IMR-90 (cell line): ENCODE data around the gene UST. TPM values are rescaled to one million over a fixed set of nuclear protein-coding genes. Genes with fewer than 3 reads are reported as not detected.
A peak's percentile ranks its signal among the peaks of the same experiment; 100 is the strongest.

Experiments
- ATAC-seq: fragments of 200-7000 bp; cut with Tn5 transposase; 2 replicates; pipeline ENCODE4 v1.9.1; 2020; ENCODE audit warnings: low read depth, mild to moderate bottlenecking, moderate library complexity
- BruUV-seq: library from RNA; stranded (reverse); fragments of 400-500 nt; replicated peaks from 2 replicates; lab custom pipeline; 2021; lab: Mats Ljungman, UMichigan
- CTCF ChIA-PET: fragments of 300-600 bp; formaldehyde crosslinking; extraction: SDS; loops from one replicate; lab custom pipeline; 2021; ENCODE audit warnings: antibody characterized with exemption; lab: Yijun Ruan, JAX
- POLR2A ChIA-PET: fragments of 300-600 bp; sonication (Branson Sonifier 250); formaldehyde crosslinking; loops from one replicate; lab custom pipeline; 2022; ENCODE audit warnings: antibody characterized with exemption; ENCODE audit not compliant: unreplicated experiment; lab: Charles Lee
- DNase-seq: peaks from one replicate; pipeline ENCODE4 v3.0.0; 2013
- H2AFZ ChIP-seq: replicated peaks from 2 replicates; pipeline ENCODE3; 2013; ENCODE audit warnings: low read length, mild to moderate bottlenecking; ENCODE audit not compliant: poor library complexity
- H2AK5ac ChIP-seq: 2 replicates; pipeline ENCODE4 v1.6.1; 2013; ENCODE audit warnings: low read depth, low read length, inconsistent platforms
- H2AK9ac ChIP-seq: replicated peaks from 2 replicates; pipeline ENCODE3; 2013; ENCODE audit warnings: mild to moderate bottlenecking, low read depth, low read length, moderate library complexity; ENCODE audit not compliant: poor library complexity
- H2BK120ac ChIP-seq: 2 replicates; pipeline ENCODE4 v1.6.1; 2013; ENCODE audit warnings: low read depth, low read length, inconsistent platforms
- H2BK15ac ChIP-seq: 3 replicates; pipeline ENCODE4 v1.6.1; 2013; ENCODE audit warnings: low read depth, low read length, inconsistent platforms
- H2BK20ac ChIP-seq: 2 replicates; pipeline ENCODE4 v1.6.1; 2013; ENCODE audit warnings: low read depth, mild to moderate bottlenecking, inconsistent platforms, low read length, moderate library complexity
- H2BK5ac ChIP-seq: 2 replicates; pipeline ENCODE4 v1.6.1; 2013; ENCODE audit warnings: mild to moderate bottlenecking, low read depth, low read length, inconsistent platforms; ENCODE audit not compliant: poor library complexity, severe bottlenecking
- H3K14ac ChIP-seq: replicated peaks from 2 replicates; pipeline ENCODE4 v1.6.1; 2013; ENCODE audit warnings: low read depth, low read length, inconsistent platforms
- H3K18ac ChIP-seq: 2 replicates; pipeline ENCODE4 v1.6.1; 2013; ENCODE audit warnings: low read depth, low read length, control low read depth
- H3K23ac ChIP-seq: 2 replicates; pipeline ENCODE4 v1.6.1; 2013; ENCODE audit warnings: low read depth, low read length, inconsistent platforms
- H3K27ac ChIP-seq: 2 replicates; pipeline ENCODE4 v1.5.1; 2013; ENCODE audit warnings: mild to moderate bottlenecking, control low read depth, low read length; ENCODE audit not compliant: insufficient read depth
- H3K27me3 ChIP-seq: 2 replicates; pipeline ENCODE4 v1.6.1; 2013; ENCODE audit warnings: low read length; ENCODE audit not compliant: control insufficient read depth, insufficient read depth
- H3K36me3 ChIP-seq: 2 replicates; pipeline ENCODE4 v1.6.1; 2013; ENCODE audit warnings: low read length, mixed read lengths; ENCODE audit not compliant: control insufficient read depth, insufficient read depth
- H3K4ac ChIP-seq: 2 replicates; pipeline ENCODE4 v1.6.1; 2013; ENCODE audit warnings: low read depth, low read length, inconsistent platforms
- H3K4me1 ChIP-seq: 2 replicates; pipeline ENCODE4 v1.6.1; 2013; ENCODE audit warnings: low read length, mixed read lengths; ENCODE audit not compliant: control insufficient read depth, insufficient read depth
- H3K4me2 ChIP-seq: 2 replicates; pipeline ENCODE4 v1.6.1; 2013; ENCODE audit warnings: low read depth, mild to moderate bottlenecking, control low read depth, low read length, moderate library complexity
- H3K4me3 ChIP-seq: 2 replicates; pipeline ENCODE4 v1.5.1; 2013; ENCODE audit warnings: low read depth, mild to moderate bottlenecking, control low read depth, low read length, moderate library complexity; ENCODE audit not compliant: insufficient read depth
- H3K56ac ChIP-seq: 2 replicates; pipeline ENCODE4 v1.6.1; 2013; ENCODE audit warnings: low read length, inconsistent platforms; ENCODE audit not compliant: insufficient read depth; ENCODE audit errors: extremely low read depth
- H3K79me1 ChIP-seq, 2 experiments: 2 replicates each; pipeline ENCODE4 v1.6.1; 2013; ENCODE audit warnings: low read length in 2 of 2, inconsistent platforms in 1 of 2, low read depth in 1 of 2
- H3K9ac ChIP-seq: 2 replicates; pipeline ENCODE4 v1.6.1; 2013; ENCODE audit warnings: low read depth, low read length, control low read depth
- H3K9me1 ChIP-seq: 2 replicates; pipeline ENCODE4 v1.6.1; 2013; ENCODE audit warnings: low read length, inconsistent platforms; ENCODE audit not compliant: insufficient read depth
- H3K9me3 ChIP-seq: 2 replicates; pipeline ENCODE4 v1.6.1; 2013; ENCODE audit warnings: low read length; ENCODE audit not compliant: control insufficient read depth, insufficient read depth
- H4K20me1 ChIP-seq: 2 replicates; pipeline ENCODE4 v1.6.1; 2013; ENCODE audit warnings: low read length, inconsistent platforms; ENCODE audit not compliant: insufficient read depth
- H4K5ac ChIP-seq: 2 replicates; pipeline ENCODE4 v1.6.1; 2013; ENCODE audit warnings: mild to moderate bottlenecking, low read depth, low read length, control low read depth
- H4K8ac ChIP-seq, 2 experiments: 2 replicates each; pipeline ENCODE4 v1.6.1; 2013; ENCODE audit warnings: low read depth in 2 of 2, low read length in 2 of 2, control low read depth in 1 of 2, inconsistent platforms in 1 of 2
- H4K91ac ChIP-seq: 2 replicates; pipeline ENCODE4 v1.6.1; 2013; ENCODE audit warnings: low read depth, low read length, inconsistent platforms; ENCODE audit not compliant: insufficient read depth
- BHLHE40 ChIP-seq: fragments of 150-350 bp; IDR thresholded peaks from 2 replicates; pipeline ENCODE4 v1.6.1; 2016; ENCODE audit warnings: mild to moderate bottlenecking, low read depth, low read length
- CEBPB ChIP-seq: IDR thresholded peaks from 2 replicates; pipeline ENCODE4 v1.6.1; 2012; ENCODE audit warnings: low read depth, low read length, improper control_type of control experiment
- CTCF ChIP-seq: conservative IDR thresholded peaks from 2 replicates; pipeline ENCODE4 v1.5.1; 2012; ENCODE audit warnings: mild to moderate bottlenecking, low read depth, low read length, improper control_type of control experiment
- FOS ChIP-seq: fragments of 150-350 bp; IDR thresholded peaks from 2 replicates; pipeline ENCODE4 v1.6.1; 2016; ENCODE audit warnings: low read depth, low read length
- MXI1 ChIP-seq: IDR thresholded peaks from 2 replicates; pipeline ENCODE4 v1.6.1; 2012; ENCODE audit warnings: low read depth, mild to moderate bottlenecking, low read length, moderate library complexity, borderline replicate concordance
- NFE2L2 ChIP-seq: fragments of 150-350 bp; IDR thresholded peaks from 2 replicates; pipeline ENCODE4 v1.6.1; 2016; ENCODE audit warnings: low read depth, mild to moderate bottlenecking, low read length
- POLR2A ChIP-seq: IDR thresholded peaks from 2 replicates; pipeline ENCODE4 v1.6.1; 2012; ENCODE audit warnings: mild to moderate bottlenecking, low read depth, low read length
- RFX5 ChIP-seq: IDR thresholded peaks from 2 replicates; pipeline ENCODE4 v1.8.0; 2012; ENCODE audit warnings: low read depth, mild to moderate bottlenecking, low read length, moderate library complexity
- SMC3 ChIP-seq: fragments of 150-350 bp; IDR thresholded peaks from 2 replicates; pipeline ENCODE4 v1.6.1; 2016; ENCODE audit warnings: low read depth, mild to moderate bottlenecking, antibody characterized with exemption, low read length, moderate library complexity
- WGBS, 2 experiments: methylation state at CpG; one replicate each; pipeline versions ENCODE4 v1.1.5 to v1.1.7; 2013; ENCODE audit warnings: missing lambda C conversion rate in 2 of 2; ENCODE audit not compliant: insufficient read length in 1 of 2; ENCODE audit errors: extremely low coverage in 2 of 2; 5-methylcytosine and 5-hydroxymethylcytosine counted together
- dilution Hi-C: fragments of 300-500 bp; cut with HindIII; formaldehyde crosslinking; loops from one replicate; pipeline ENCODE4 v1.14.3; 2018; ENCODE audit warnings: low sequenced_read_pairs; ENCODE audit not compliant: unreplicated experiment
- in situ Hi-C: fragments of 300-500 bp; cut with MboI; formaldehyde crosslinking; loops from 3 replicates; pipeline ENCODE4 v1.14.3; 2019; ENCODE audit warnings: low sequenced_read_pairs, inconsistent platforms, mixed read lengths
- intact Hi-C: fragments of 100-400 bp; cut with micrococcal nuclease; formaldehyde crosslinking; loops from 2 replicates; pipeline ENCODE4 v1.10.0; 2022
- polyA plus RNA-seq, 3 experiments: library from polyadenylated mRNA; depleted of rRNA; stranded (reverse); fragments of >200 nt; gene quantifications; 2 replicates each; pipeline ENCODE4 v1.2.3, GENCODE V29; 2012; ENCODE audit warnings: low replicate concordance in 1 of 3
- total RNA-seq: library from RNA; depleted of rRNA; stranded (reverse); fragments of >200 nt; gene quantifications from 2 replicates; pipeline ENCODE4 v1.2.3, GENCODE V29; 2012
- TF ChIP-seq, protein P1 (sequence below): fragments of 150-350 bp; IDR thresholded peaks from 2 replicates; pipeline ENCODE4 v1.6.1; 2016; ENCODE audit warnings: low read depth, mild to moderate bottlenecking, low read length, moderate library complexity, borderline replicate concordance

UST gene
- total and polyA plus RNA-seq, 2 of the 4 experiments (the other 2 are of a cell fraction): 7.7 to 13.8 TPM

- TF ChIP-seq MXI1 (no peak), RFX5 (no peak), BHLHE40 (no peak)
Observed at GRCh38 chr6:149032599-149033405, 286.0 kb downstream of the UST start (continued).

DNA sequence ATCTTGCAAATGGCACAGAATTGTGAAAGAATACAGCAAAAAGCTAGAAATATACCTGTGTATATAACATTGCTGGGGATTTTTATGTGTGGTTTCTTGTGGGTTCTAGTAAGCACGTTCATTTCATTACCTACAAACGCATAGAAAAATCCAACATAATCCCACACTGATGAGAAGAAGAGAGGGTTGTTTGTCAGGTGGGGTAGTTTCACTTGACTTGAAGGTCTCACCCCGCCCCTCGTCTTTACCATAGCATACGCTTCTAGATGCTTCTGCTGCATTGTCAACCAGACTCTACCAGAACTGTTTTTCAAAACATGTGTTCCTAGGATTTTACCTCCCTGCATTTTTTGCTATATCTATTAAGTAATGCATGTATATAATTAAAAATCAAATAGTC, 286.6 kb downstream of the UST start:
- peak overlapping the region; percentile 83 for H3K4ac ChIP-seq
- H2AK5ac ChIP-seq: peak overlapping the region; percentile 54
- H3K18ac ChIP-seq: peak overlapping the region; percentile 62
- no CpG with 5 or more reads among the region's 5 CpGs for WGBS, 2 experiments
- peaks cover 32% of the 10 kb centered on the region for H3K4me1 ChIP-seq
- H3K4me2 ChIP-seq: no peak overlapping the region
- intact Hi-C loops: loop anchor here (2.0 to 10.0 kb wide), 2 partner anchors 181 to 283 kb away; partner anchors contain the start of gene TAB2
- peaks cover 15% of the 10 kb centered on the region for H3K9me1 ChIP-seq
- ChIA-PET CTCF (interaction anchor here (1.4 to 1.6 kb wide), 3 partner anchors 13 to 399 kb away, joined by 3 to 5 read pairs (median 4); no protein-coding TSS in a partner anchor), POLR2A (no interaction called here)
- no peaks in the 10 kb centered on the region for H4K20me1 ChIP-seq
- peaks cover 0 to 6% of the 10 kb centered on the region in 2 experiments; a peak in 1 of 4 replicates for H3K79me1 ChIP-seq
- peak overlapping the region; percentile 70 for H2BK5ac ChIP-seq
- H3K9ac ChIP-seq: no peak overlapping the region
- 0 out of 2 replicates have a peak overlapping the region, but pooled peaks have one; percentile 39 for H3K56ac ChIP-seq
- H3K4me3 ChIP-seq: no peak overlapping the region
- peak overlapping the region; percentile 78; the same call in 1 of the 2 replicates for H3K23ac ChIP-seq
- dilution Hi-C loops: no loop called here
- peak overlapping the region; percentile 87; the same call in 1 of the 2 replicates for H2BK120ac ChIP-seq
- no peaks in the 10 kb centered on the region for H3K9me3 ChIP-seq
- peak overlapping the region; percentile 38; the same call in 1 of the 2 replicates for H4K91ac ChIP-seq
- in situ Hi-C loops: loop anchor here (5.0 kb wide), 2 partner anchors 394 to 484 kb away; no protein-coding TSS in a partner anchor
- no TSS peak for BruUV-seq
- no peak overlapping the region for H2AFZ ChIP-seq
- H3K27ac ChIP-seq: peak overlapping the region; percentile 34; the same call in 1 of the 2 replicates
- H2AK9ac ChIP-seq: no peak overlapping the region
- no peaks in the 10 kb centered on the region for H3K27me3 ChIP-seq
- H4K8ac ChIP-seq: peak overlapping the region in 1 of 2 experiments; percentile 56; a peak in 2 of 4 replicates
- no peak for ATAC-seq
- TF ChIP-seq FOS: no peak
- TF ChIP-seq NFE2L2: no peak
- no peak for TF ChIP-seq SMC3
- TF ChIP-seq, protein P1, sequence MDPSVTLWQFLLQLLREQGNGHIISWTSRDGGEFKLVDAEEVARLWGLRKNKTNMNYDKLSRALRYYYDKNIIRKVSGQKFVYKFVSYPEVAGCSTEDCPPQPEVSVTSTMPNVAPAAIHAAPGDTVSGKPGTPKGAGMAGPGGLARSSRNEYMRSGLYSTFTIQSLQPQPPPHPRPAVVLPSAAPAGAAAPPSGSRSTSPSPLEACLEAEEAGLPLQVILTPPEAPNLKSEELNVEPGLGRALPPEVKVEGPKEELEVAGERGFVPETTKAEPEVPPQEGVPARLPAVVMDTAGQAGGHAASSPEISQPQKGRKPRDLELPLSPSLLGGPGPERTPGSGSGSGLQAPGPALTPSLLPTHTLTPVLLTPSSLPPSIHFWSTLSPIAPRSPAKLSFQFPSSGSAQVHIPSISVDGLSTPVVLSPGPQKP: no peak
- TF ChIP-seq RFX5: no peak
- no peak for TF ChIP-seq CTCF
- no peak for TF ChIP-seq POLR2A
- no peak for TF ChIP-seq CEBPB
- no peak for DNase-seq
- H2BK15ac ChIP-seq: peak overlapping the region; percentile 65; the same call in 1 of the 3 replicates
- peak overlapping the region; percentile 45 for H3K14ac ChIP-seq
- peak overlapping the region; percentile 47; the same call in 1 of the 2 replicates for H4K5ac ChIP-seq
- H2BK20ac ChIP-seq: peak overlapping the region; percentile 83
- H3K36me3 ChIP-seq: no peaks in the 10 kb centered on the region
